GM12878 (cell line): ENCODE results near the gene CLMP.

Experiments
- BHLHE40 ChIP-seq, 2 experiments: fragments of 450-650 bp in 1 of 2; IDR thresholded peaks; 2 replicates each; pipeline ENCODE4 v1.6.1; 2011 to 2017; ENCODE audit warnings: low read depth in 2 of 2, borderline replicate concordance in 1 of 2, improper control_type of control experiment in 1 of 2, low read length in 1 of 2, mild to moderate bottlenecking in 1 of 2
- CBFB ChIP-seq: IDR thresholded peaks from 2 replicates; pipeline ENCODE4 v1.6.1; 2016; ENCODE audit warnings: antibody characterized with exemption, low read depth
- CEBPB ChIP-seq, 2 experiments: fragments of 150-350 bp in 1 of 2; IDR thresholded peaks; 2 replicates each; pipeline ENCODE4 v1.6.1; 2012 to 2014; ENCODE audit warnings: low read depth in 2 of 2, low read length in 2 of 2, borderline replicate concordance in 1 of 2, inconsistent platforms in 1 of 2
- CHD4 ChIP-seq: fragments of 200-600 bp; sonication (generic); IDR thresholded peaks from 2 replicates; pipeline ENCODE4 v1.6.1; 2016; ENCODE audit warnings: mild to moderate bottlenecking
- ETV6 ChIP-seq, 2 experiments: fragments of 450-650 bp in 1 of 2; IDR thresholded peaks in 1 of 2; conservative IDR thresholded peaks in 1 of 2; 2 replicates each; pipeline ENCODE4 v1.6.1; 2014; ENCODE audit warnings: antibody characterized with exemption in 1 of 2, borderline replicate concordance in 1 of 2, low read depth in 1 of 2, mild to moderate bottlenecking in 1 of 2, moderate library complexity in 1 of 2
- EZH2 ChIP-seq: IDR thresholded peaks from 2 replicates; pipeline ENCODE4 v1.6.1; 2012; ENCODE audit warnings: low read depth, mild to moderate bottlenecking, control low read depth, inconsistent platforms, low read length, borderline replicate concordance; ENCODE audit not compliant: control insufficient read depth
- HDAC2 ChIP-seq: fragments of 200-600 bp; sonication (generic); IDR thresholded peaks from 2 replicates; pipeline ENCODE4 v1.6.1; 2017
- KAT2A ChIP-seq: conservative IDR thresholded peaks from 2 replicates; pipeline ENCODE4 v1.6.1; 2011; ENCODE audit warnings: low read depth, low read length; ENCODE audit not compliant: control insufficient read depth
- POLR2A ChIP-seq: IDR thresholded peaks from 2 replicates; pipeline ENCODE4 v1.6.1; 2011; ENCODE audit warnings: low read depth, mild to moderate bottlenecking, low read length
- SP1 ChIP-seq: IDR thresholded peaks from one replicate; pipeline ENCODE4 v1.6.1; 2011; ENCODE audit warnings: low read depth, low read length
- SPI1 ChIP-seq: IDR thresholded peaks from 2 replicates; pipeline ENCODE4 v1.6.1; 2011; ENCODE audit warnings: low read depth, mild to moderate bottlenecking, low read length, moderate library complexity, borderline replicate concordance; ENCODE audit not compliant: insufficient read depth
- TAF1 ChIP-seq: IDR thresholded peaks from 2 replicates; pipeline ENCODE4 v1.6.1; 2011; ENCODE audit warnings: mild to moderate bottlenecking, low read depth, low read length, borderline replicate concordance
- TF ChIP-seq, protein P1 (sequence below), 3 experiments: IDR thresholded peaks in 2 of 3; conservative IDR thresholded peaks in 1 of 3; 2 replicates each; pipeline ENCODE4 v1.5.1; 2011; ENCODE audit warnings: low read depth in 3 of 3, low read length in 3 of 3, mild to moderate bottlenecking in 3 of 3, control low read depth in 2 of 3, moderate library complexity in 2 of 3, inconsistent platforms in 1 of 3, mixed read lengths in 1 of 3; ENCODE audit not compliant: control insufficient read depth in 2 of 3, insufficient read depth in 1 of 3; ENCODE audit errors: extremely low read depth in 1 of 3
- TF ChIP-seq, protein P2 (sequence below): fragments of 450-650 bp; IDR thresholded peaks from 2 replicates; pipeline ENCODE4 v1.6.1; 2016; ENCODE audit warnings: mild to moderate bottlenecking

DNA sequence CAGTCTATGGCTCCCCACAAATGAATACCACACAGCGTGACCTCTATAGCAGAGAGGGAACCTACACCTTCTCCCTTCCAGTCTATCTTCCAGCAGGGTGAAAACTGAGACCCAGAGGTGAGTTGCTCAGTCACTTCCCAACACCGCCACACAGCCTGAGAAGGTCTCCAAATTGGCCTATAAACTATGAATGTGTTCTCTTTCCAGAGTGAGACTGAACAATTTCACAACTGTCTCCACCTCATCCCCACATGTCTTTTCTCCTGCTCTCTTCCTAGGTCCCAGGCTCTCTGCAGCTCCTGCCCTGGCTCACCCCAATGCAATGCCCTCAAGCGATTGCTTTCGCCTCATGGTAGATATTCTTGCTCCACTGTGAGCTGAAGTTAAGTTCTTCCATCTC lies 14.0 kb downstream of the CLMP start:
- no peak for TF ChIP-seq CHD4
- TF ChIP-seq ETV6 (conservative IDR thresholded peaks at IDR 0.05 in 1 of 2, IDR thresholded peaks at IDR 0.05 in 1 of 2; ENCODE audit: borderline replicate concordance in 1 of 2, low read depth in 1 of 2) = no peak
- TF ChIP-seq KAT2A = no peak
- no peak for TF ChIP-seq SPI1
- no peak for TF ChIP-seq SP1
- TF ChIP-seq, protein P1, sequence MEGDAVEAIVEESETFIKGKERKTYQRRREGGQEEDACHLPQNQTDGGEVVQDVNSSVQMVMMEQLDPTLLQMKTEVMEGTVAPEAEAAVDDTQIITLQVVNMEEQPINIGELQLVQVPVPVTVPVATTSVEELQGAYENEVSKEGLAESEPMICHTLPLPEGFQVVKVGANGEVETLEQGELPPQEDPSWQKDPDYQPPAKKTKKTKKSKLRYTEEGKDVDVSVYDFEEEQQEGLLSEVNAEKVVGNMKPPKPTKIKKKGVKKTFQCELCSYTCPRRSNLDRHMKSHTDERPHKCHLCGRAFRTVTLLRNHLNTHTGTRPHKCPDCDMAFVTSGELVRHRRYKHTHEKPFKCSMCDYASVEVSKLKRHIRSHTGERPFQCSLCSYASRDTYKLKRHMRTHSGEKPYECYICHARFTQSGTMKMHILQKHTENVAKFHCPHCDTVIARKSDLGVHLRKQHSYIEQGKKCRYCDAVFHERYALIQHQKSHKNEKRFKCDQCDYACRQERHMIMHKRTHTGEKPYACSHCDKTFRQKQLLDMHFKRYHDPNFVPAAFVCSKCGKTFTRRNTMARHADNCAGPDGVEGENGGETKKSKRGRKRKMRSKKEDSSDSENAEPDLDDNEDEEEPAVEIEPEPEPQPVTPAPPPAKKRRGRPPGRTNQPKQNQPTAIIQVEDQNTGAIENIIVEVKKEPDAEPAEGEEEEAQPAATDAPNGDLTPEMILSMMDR (IDR thresholded peaks at IDR 0.05 in 2 of 3, conservative IDR thresholded peaks at IDR 0.05 in 1 of 3; ENCODE audit: control insufficient read depth in 2 of 3, extremely low read depth in 1 of 3, insufficient read depth in 1 of 3, low read depth in 3 of 3, low read length in 3 of 3) = no peak
- no peak for TF ChIP-seq TAF1
- TF ChIP-seq POLR2A = no peak
- TF ChIP-seq, protein P2, sequence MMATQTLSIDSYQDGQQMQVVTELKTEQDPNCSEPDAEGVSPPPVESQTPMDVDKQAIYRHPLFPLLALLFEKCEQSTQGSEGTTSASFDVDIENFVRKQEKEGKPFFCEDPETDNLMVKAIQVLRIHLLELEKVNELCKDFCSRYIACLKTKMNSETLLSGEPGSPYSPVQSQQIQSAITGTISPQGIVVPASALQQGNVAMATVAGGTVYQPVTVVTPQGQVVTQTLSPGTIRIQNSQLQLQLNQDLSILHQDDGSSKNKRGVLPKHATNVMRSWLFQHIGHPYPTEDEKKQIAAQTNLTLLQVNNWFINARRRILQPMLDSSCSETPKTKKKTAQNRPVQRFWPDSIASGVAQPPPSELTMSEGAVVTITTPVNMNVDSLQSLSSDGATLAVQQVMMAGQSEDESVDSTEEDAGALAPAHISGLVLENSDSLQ = no peak
- no peak for TF ChIP-seq CBFB
- TF ChIP-seq BHLHE40 (IDR thresholded peaks at IDR 0.05; ENCODE audit: borderline replicate concordance in 1 of 2, low read depth in 2 of 2, low read length in 1 of 2) = no peak
- no peak for TF ChIP-seq HDAC2
- TF ChIP-seq CEBPB (IDR thresholded peaks at IDR 0.05; ENCODE audit: borderline replicate concordance in 1 of 2, low read depth in 2 of 2, low read length in 2 of 2) = no peak
- TF ChIP-seq EZH2 = no peak
